ENCODE data around the gene FANCC. TPM values are rescaled to one million over a fixed set of nuclear protein-coding genes. Genes with fewer than 3 reads are reported as not detected.

FANCC gene
- total RNA-seq, 2 donors from 2014 or later: 7.5 to 12.5 TPM

DNA sequence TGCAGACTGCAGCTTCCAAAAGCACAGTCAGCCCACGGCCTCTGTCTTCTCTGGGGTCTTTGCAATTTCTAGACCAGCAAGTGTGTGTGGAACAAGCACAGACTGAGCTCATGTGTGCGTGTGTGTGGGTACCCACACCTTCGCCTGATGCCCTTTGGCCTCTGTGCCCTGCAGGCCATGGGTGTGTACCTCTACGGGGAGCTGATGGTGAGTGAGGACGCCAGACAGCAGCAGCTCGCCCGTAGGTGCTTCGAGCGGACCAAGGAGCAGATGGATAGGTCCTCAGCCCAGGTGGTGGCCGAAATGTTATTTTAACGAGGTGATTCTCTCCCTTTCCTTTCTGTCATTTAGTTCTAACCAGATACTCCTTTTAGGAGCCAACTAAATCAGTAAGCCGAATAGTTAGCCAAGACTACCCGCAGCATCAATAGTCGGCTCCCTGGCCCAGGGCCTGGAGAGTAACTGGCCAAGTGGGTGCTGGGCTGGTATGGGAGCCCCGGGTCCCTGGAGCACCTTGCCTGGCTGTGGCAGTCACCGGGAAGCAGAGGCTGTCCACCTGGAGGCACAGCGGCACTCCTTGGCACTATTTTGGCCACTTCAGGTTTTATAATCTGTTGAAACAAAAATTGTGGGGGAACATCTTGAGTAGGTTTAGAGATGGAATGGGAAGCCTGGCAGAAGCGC, 235.0 kb downstream of the FANCC start:
- no peak overlapping the region for H3K4me3 ChIP-seq
- DNase-seq (peak in 2 of 4 donors; percentile 12 to 29), ATAC-seq (no peak)
- intact Hi-C loops (cut with DNase I): no loop called here
- H3K9me3 ChIP-seq: no peaks in the 10 kb centered on the region
- peaks cover 42% of the 10 kb centered on the region for H3K4me1 ChIP-seq
- peak overlapping the region in 1 of 4 donors; percentile 22 for H3K27ac ChIP-seq
- TF ChIP-seq CTCF (IDR thresholded peaks at IDR 0.05): no peak
- no peak for TF ChIP-seq POLR2A (IDR thresholded peaks at IDR 0.05)
- no peaks in the 10 kb centered on the region for H3K27me3 ChIP-seq
- WGBS, 2 donors: 69 to 73% methylated on average over 18 of the region's 18 CpGs
- peaks cover 0 to 26% of the 10 kb centered on the region in 2 donors for H3K36me3 ChIP-seq (replicated peaks in 1 of 2; ENCODE audit: insufficient read depth in 1 of 2, low read depth in 2 of 2)

GRCh38 chr9:95081998-95082397, 235.5 kb downstream of the FANCC start:
- peaks cover 0 to 26% of the 10 kb centered on the region in 2 donors for H3K36me3 ChIP-seq (replicated peaks in 1 of 2; ENCODE audit: insufficient read depth in 1 of 2, low read depth in 2 of 2)
- WGBS, 2 donors: 82 to 87% methylated on average over 19 of the region's 19 CpGs
- no peaks in the 10 kb centered on the region for H3K9me3 ChIP-seq
- DNase-seq (peak in 2 of 4 donors; percentile 12 to 17), ATAC-seq (no peak)
- intact Hi-C loops (cut with DNase I): no loop called here
- H3K4me1 ChIP-seq: peaks cover 45% of the 10 kb centered on the region
- peak overlapping the region in 1 of 4 donors; percentile 22 for H3K27ac ChIP-seq
- no peak for TF ChIP-seq POLR2A (IDR thresholded peaks at IDR 0.05)
- no peak for TF ChIP-seq CTCF (IDR thresholded peaks at IDR 0.05)
- no peak overlapping the region for H3K4me3 ChIP-seq
- no peaks in the 10 kb centered on the region for H3K27me3 ChIP-seq

DNA sequence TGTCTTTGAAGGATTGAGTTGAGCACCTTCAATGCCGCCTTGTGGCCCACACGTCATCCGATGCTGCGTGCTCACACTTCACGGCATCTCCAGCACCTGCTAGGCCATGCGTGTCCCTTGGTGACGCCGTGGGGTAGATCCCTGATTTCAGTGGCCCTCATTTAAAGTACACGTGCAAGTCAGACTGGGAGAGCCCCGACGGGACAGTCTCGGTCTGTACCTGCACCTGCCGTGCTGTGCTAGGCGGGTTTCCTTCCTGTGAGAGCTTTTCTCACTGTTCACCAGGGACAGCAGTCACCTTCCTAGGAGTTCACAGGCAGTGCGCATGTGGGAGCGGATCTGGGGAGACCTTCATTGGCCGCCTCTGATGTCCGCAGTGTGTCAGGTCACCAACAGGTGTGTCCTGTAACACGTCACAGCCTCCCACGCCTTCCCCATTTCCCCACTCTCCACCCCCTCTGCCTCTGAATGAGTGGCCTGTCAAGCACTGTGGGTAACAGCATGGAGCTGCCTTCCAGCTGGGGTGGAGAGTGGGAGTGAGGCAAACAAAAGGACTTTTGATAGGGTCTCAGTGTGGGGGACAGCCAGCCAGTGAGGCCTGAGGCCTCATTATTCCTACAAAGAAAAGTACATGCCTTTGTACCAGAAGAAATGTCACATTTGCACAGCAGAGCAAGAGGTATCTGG, 236.4 kb downstream of the FANCC start:
- peaks cover 46% of the 10 kb centered on the region for H3K4me1 ChIP-seq
- H3K36me3 ChIP-seq (replicated peaks in 1 of 2; ENCODE audit: insufficient read depth in 1 of 2, low read depth in 2 of 2): peaks cover 0 to 22% of the 10 kb centered on the region in 2 donors
- no peaks in the 10 kb centered on the region for H3K27me3 ChIP-seq
- H3K4me3 ChIP-seq: no peak overlapping the region
- peak in 2 of 4 donors; percentile 11 to 13 for DNase-seq
- 88 to 92% methylated on average over 14 to 20 of the region's 20 CpGs for WGBS, 2 donors
- no peak for ATAC-seq
- intact Hi-C loops (cut with DNase I): no loop called here
- peak overlapping the region in 1 of 4 donors; percentile 27 for H3K27ac ChIP-seq
- TF ChIP-seq POLR2A (IDR thresholded peaks at IDR 0.05) (no peak), CTCF (IDR thresholded peaks at IDR 0.05) (no peak)
- H3K9me3 ChIP-seq: no peaks in the 10 kb centered on the region

DNA sequence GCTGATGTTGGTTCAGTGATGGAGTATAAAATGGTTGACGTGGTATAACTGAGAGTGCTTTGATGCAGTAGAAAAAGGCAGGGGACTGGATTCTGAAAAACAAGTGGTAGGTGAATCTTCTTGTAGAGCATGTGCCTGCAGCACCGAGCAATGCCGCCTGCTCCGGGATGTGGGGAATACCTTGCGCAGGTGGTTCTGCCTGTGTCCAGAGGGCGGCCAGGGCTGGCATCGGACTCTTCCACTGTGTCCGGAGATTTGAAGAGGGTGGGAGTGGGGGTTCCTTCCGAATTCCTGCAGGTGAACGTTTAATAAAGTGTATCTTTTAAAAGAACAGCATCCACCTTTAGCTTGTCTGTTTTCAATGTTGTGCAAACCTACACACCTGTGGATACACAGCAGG, 238.0 kb downstream of the FANCC start:
- DNase-seq (peak in 1 of 4 donors; percentile 12), ATAC-seq (no peak)
- intact Hi-C loops (cut with DNase I): no loop called here
- H3K9me3 ChIP-seq: no peaks in the 10 kb centered on the region
- H3K36me3 ChIP-seq (replicated peaks in 1 of 2; ENCODE audit: insufficient read depth in 1 of 2, low read depth in 2 of 2): peaks cover 0 to 22% of the 10 kb centered on the region in 2 donors
- H3K4me3 ChIP-seq: no peak overlapping the region
- peak overlapping the region in 2 of 4 donors; percentile 47 to 52 for H3K27ac ChIP-seq
- TF ChIP-seq POLR2A (IDR thresholded peaks at IDR 0.05) (no peak), CTCF (IDR thresholded peaks at IDR 0.05) (no peak)
- no peaks in the 10 kb centered on the region for H3K27me3 ChIP-seq
- WGBS, 2 donors: 83 to 85% methylated on average over 10 of the region's 10 CpGs
- H3K4me1 ChIP-seq: peaks cover 48% of the 10 kb centered on the region

Data from body of pancreas (tissue), 4 donors.